WI38 (cell line): Measurements from ENCODE around the gene FOXP4.

Experiments used
- H3K4me3 ChIP-seq: 2 replicates; pipeline ENCODE4 v1.5.1; 2011; ENCODE audit warnings: low read depth, mild to moderate bottlenecking, control low read depth, low read length
- TF ChIP-seq, protein P1 (sequence below): IDR thresholded peaks from 2 replicates; pipeline ENCODE4 v1.5.1; 2012; ENCODE audit warnings: low read depth, mild to moderate bottlenecking, control low read depth, low read length

Gene FOXP4

DNA sequence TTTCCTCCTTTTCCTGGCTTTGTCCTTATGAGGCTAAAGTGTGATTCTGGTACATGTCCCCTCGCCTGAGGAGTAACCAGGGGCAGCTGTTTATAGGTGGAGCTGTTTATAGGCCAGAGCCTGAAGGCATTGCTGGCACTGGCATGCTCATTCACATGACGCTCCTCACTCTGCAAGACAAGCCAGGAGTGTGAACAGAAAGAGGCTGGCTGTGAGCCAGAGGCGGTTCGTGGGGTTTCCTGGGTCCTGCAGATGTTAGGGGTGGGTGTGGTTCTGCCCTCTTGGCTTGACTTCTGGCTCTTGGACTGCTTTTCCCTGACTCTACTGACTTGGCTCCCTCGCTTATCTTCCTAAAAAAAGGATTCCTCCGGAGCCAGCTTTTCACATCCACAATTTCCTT is 79.3 kb downstream of the FOXP4 start:
- TF ChIP-seq, protein P1, sequence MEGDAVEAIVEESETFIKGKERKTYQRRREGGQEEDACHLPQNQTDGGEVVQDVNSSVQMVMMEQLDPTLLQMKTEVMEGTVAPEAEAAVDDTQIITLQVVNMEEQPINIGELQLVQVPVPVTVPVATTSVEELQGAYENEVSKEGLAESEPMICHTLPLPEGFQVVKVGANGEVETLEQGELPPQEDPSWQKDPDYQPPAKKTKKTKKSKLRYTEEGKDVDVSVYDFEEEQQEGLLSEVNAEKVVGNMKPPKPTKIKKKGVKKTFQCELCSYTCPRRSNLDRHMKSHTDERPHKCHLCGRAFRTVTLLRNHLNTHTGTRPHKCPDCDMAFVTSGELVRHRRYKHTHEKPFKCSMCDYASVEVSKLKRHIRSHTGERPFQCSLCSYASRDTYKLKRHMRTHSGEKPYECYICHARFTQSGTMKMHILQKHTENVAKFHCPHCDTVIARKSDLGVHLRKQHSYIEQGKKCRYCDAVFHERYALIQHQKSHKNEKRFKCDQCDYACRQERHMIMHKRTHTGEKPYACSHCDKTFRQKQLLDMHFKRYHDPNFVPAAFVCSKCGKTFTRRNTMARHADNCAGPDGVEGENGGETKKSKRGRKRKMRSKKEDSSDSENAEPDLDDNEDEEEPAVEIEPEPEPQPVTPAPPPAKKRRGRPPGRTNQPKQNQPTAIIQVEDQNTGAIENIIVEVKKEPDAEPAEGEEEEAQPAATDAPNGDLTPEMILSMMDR: no peak
- H3K4me3 ChIP-seq: no peak overlapping the region

DNA sequence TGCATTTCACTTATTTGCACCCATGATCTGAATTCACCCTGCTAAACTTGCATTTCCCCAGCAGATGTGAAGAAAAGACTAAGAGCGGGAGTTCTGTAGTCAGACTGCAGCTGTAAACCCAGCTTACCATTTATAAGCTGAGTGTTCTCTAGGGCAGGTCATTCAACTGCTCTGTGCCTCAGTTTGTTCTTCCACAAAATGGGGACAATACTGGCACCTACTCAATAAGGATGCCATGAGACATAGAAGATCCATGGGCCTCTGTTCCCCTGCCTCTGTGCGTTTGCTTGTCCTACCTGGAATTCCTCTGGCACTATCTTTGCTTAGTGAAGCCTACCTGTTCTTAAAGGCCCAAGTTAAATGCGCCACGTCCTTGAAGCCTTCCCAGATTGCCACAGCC is 79.8 kb downstream of the FOXP4 start:
- TF ChIP-seq, protein P1: no peak
- H3K4me3 ChIP-seq: no peak overlapping the region

DNA sequence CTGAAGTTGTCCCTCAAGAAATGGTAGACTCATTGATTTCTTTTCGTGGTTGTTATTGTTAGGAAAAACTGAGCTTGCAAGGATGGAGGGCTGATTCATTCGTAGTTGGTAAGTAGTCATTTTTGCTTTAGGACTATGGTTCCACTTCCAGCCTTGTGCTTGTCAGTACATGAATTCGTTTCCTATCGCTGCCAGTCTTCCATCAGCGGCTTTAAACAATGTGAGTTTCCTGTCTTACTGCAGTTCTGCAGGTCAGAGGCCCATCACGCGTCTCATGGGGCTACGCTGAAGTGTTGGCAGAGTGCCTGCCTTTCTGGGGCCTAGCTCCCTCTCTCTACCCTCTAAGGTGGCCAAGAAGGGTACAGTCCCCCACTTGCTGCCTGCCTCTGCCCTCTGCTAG is 80.7 kb downstream of the FOXP4 start:
- no peak overlapping the region for H3K4me3 ChIP-seq
- TF ChIP-seq, protein P1: no peak

DNA sequence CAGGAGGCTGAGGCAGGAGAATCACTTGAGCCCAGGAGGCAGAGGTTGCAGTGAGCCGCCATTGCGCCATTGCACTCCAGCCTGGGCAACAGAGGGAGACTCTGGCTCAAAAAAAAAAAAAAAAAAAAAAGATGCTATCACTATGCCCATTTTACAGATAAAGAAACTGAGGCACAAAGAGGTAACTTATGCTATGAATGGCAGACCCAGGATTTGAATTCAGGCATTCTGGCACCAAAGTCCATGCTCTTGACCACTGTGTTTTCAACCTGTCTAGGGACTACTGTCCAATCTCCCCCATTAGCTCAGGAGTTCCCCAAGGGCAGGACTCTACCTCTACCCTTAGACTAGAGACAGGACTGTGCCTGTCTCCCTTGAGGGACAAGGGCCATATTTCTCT is 82.9 kb downstream of the FOXP4 start:
- TF ChIP-seq, protein P1: no peak
- H3K4me3 ChIP-seq: no peak overlapping the region

DNA sequence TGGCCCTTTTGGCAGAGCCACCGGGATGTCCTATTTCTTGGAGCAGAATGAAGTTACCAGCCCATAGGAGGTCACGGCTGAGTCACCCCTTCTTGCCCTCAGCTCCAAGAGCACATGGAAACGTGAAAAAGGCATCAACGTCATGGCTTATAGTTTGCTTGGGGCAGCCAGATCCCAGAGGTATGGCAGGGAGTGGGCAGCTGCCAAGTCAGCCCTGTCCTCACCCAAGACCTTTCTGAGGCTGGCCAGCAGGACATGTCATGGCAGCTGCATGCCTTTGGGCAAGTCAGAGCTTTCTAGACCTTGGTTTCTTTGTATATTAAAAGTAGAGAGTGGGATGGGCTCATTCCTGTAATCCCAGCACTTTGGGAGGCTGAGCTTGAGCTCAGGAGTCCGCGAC is 83.9 kb downstream of the FOXP4 start:
- TF ChIP-seq, protein P1: no peak
- no peak overlapping the region for H3K4me3 ChIP-seq

DNA sequence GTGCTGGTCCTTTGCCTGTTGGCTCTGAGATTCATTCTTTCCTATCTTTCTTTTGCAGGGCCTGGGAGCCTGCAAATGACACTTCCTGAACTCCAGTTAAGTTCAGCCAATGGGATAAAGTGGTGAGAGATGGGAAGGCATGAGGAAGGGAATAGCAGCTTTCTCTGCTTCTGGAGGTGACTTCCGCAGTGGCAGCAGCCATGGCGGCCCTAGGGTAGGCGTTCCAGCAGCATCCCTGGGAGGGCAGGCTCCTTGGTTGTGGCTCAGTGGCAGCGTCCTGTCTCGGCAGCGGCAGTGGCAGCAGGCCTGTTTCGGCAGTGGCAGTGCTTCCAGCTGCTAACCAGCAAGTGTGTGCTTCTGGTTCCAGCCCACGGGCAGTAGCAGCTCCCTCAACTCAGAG is 84.8 kb downstream of the FOXP4 start:
- TF ChIP-seq, protein P1: no peak
- H3K4me3 ChIP-seq: no peak overlapping the region

DNA sequence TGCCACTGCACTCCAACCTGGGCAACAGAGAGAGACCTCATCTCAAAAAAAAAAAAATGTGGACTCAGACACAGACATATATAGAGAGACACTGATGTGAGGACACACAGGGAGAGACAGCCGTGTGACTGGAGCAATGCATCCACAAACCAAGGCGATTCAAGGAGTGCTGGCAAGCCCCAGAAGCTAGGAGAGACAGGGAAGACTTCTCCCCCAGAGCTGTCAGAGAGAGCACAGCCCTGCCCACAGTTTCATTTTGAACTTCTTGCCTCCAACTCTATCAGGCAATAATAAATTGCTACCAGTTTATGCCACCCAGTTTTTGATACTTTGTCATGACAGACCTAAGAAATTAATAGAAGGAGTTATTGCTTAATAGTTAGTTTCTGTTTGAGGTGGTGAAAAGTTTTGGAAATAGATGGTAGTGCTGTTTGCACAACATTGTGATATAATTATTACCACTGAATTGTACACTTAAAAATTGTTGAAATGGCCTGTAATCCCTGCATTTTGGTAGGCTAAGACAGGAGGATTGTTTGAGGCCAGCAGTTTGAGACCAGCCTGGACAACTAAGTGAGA is 87.0 kb downstream of the FOXP4 start:
- TF ChIP-seq, protein P1: no peak
- H3K4me3 ChIP-seq: no peak overlapping the region
